Parathyroid adenoma (tissue), 2 donors: Measurements from ENCODE around the gene CDCP2.
"Not testable (repeated sequence)": the region's sequence is repeated elsewhere in the genome, so short reads cannot be mapped to it uniquely, and the experiment has no call there.

ENCODE experiments used
- H2AFZ ChIP-seq: fragments of 300-600 bp; sonication (generic); one replicate; pipeline ENCODE4 v1.7.0; 2017; ENCODE audit warnings: antibody characterized with exemption, mild to moderate bottlenecking
- H3K27ac ChIP-seq: fragments of 300-600 bp; sonication (generic); one replicate; pipeline ENCODE4 v1.7.0; 2017
- H3K27me3 ChIP-seq: fragments of 300-600 bp; sonication (generic); one replicate; pipeline ENCODE4 v1.7.0; 2017; ENCODE audit warnings: low read length; ENCODE audit not compliant: control insufficient read depth, insufficient read depth
- H3K36me3 ChIP-seq: fragments of 300-600 bp; sonication (generic); one replicate; pipeline ENCODE4 v1.7.0; 2017; ENCODE audit warnings: low read length; ENCODE audit not compliant: control insufficient read depth, insufficient read depth
- H3K4me1 ChIP-seq: fragments of 300-600 bp; sonication (generic); one replicate; pipeline ENCODE4 v1.7.0; 2017; ENCODE audit warnings: control low read depth
- H3K4me2 ChIP-seq: fragments of 300-600 bp; sonication (generic); one replicate; pipeline ENCODE4 v1.7.0; 2017; ENCODE audit warnings: low read length
- H3K4me3 ChIP-seq: fragments of 300-600 bp; sonication (generic); one replicate; pipeline ENCODE4 v1.7.0; 2017; ENCODE audit warnings: low read depth, low read length
- H3K79me2 ChIP-seq: fragments of 300-600 bp; sonication (generic); one replicate; pipeline ENCODE4 v1.7.0; 2017; ENCODE audit warnings: control low read depth
- H3K9ac ChIP-seq: fragments of 300-600 bp; sonication (generic); one replicate; pipeline ENCODE4 v1.7.0; 2017; ENCODE audit warnings: mild to moderate bottlenecking
- H3K9me3 ChIP-seq: fragments of 300-600 bp; sonication (generic); one replicate; pipeline ENCODE4 v1.7.0; 2017; ENCODE audit warnings: low read length; ENCODE audit not compliant: control insufficient read depth
- CTCF ChIP-seq: fragments of 300-600 bp; sonication (generic); IDR thresholded peaks from one replicate; pipeline ENCODE4 v1.7.0; 2017; ENCODE audit warnings: antibody characterized with exemption, mild to moderate bottlenecking
- donor health status: primary hyperparathyroidism.

CDCP2 gene

GRCh38 chr1:54169068-54169467 is 16.3 kb upstream of the CDCP2 start:
- Histone ChIP-seq H3K9ac (no peak overlapping the region), H3K79me2 (no peaks in the 10 kb centered on the region), H3K27ac (no peak overlapping the region), H3K9me3 (no peaks in the 10 kb centered on the region), H3K36me3 (no peaks in the 10 kb centered on the region), H3K4me1 (no peaks in the 10 kb centered on the region), H3K4me2 (no peak overlapping the region), H3K4me3 (no peak overlapping the region), H3K27me3 (no peaks in the 10 kb centered on the region), H2AFZ (no peak overlapping the region)
- TF ChIP-seq CTCF = no peak

GRCh38 chr1:54168206-54168965 is 15.6 kb upstream of the CDCP2 start:
- Histone ChIP-seq H2AFZ (no peak overlapping the region), H3K9me3 (no peaks in the 10 kb centered on the region), H3K27me3 (no peaks in the 10 kb centered on the region), H3K4me2 (no peak overlapping the region), H3K27ac (no peak overlapping the region), H3K36me3 (no peaks in the 10 kb centered on the region), H3K79me2 (no peaks in the 10 kb centered on the region), H3K9ac (no peak overlapping the region), H3K4me3 (no peak overlapping the region), H3K4me1 (no peaks in the 10 kb centered on the region)
- TF ChIP-seq CTCF = no peak

DNA sequence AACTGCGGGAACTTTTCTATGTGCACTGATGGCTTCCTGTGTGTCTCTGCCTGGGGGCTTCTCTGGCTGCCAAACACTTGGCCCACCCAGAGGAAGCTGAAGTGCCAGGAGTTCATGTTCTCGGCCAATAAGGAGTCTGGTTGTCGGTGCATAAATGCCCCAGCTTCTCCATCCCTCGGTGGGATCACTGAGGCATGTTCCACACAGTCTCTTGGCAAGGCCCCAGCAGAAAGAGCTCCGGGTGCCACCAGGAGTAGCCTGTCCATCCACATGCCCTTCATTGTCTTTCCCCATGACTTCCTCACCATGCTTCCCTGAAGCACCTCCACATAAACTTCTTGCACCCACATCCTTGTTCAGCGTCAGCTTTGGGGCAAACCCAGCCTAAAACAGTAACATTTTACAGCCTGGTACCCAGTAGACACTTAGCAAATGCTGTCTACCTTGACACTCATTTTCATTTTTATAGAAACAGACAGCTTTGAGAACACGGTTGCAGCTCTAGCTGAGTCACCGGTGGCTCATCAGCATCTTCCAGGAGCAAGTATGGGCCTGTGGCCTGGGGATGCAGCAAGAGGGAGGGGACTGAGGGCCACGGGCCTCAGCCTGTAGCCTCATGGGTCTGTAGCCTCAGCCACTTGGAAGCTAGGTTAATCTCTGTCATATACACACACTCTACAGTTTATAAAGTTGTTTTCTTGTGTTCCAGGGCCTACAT is 14.8 kb upstream of the CDCP2 start:
- Histone ChIP-seq H3K36me3 (no peaks in the 10 kb centered on the region), H3K4me2 (no peak overlapping the region), H3K4me3 (no peak overlapping the region), H3K4me1 (no peaks in the 10 kb centered on the region), H3K27me3 (no peaks in the 10 kb centered on the region), H3K9ac (no peak overlapping the region), H3K27ac (no peak overlapping the region), H3K9me3 (no peaks in the 10 kb centered on the region), H2AFZ (no peak overlapping the region), H3K79me2 (no peaks in the 10 kb centered on the region)
- TF ChIP-seq CTCF = no peak

GRCh38 chr1:54166357-54166756 is 13.6 kb upstream of the CDCP2 start:
- H3K27me3 ChIP-seq, H3K4me3 ChIP-seq: not testable (repeated sequence)

GRCh38 chr1:54165146-54165545 is 12.3 kb upstream of the CDCP2 start:
- Histone ChIP-seq H2AFZ (no peak overlapping the region), H3K27ac (no peak overlapping the region), H3K9me3 (no peaks in the 10 kb centered on the region), H3K4me3 (no peak overlapping the region), H3K79me2 (no peaks in the 10 kb centered on the region), H3K36me3 (no peaks in the 10 kb centered on the region), H3K27me3 (no peaks in the 10 kb centered on the region), H3K4me1 (no peaks in the 10 kb centered on the region), H3K4me2 (no peak overlapping the region), H3K9ac (no peak overlapping the region)
- no peak for TF ChIP-seq CTCF

More at GRCh38 chr1:54166357-54166756, 13.6 kb upstream of the CDCP2 start:
- not testable (repeated sequence) for H3K9ac ChIP-seq, H3K4me1 ChIP-seq, H3K27ac ChIP-seq, H3K9me3 ChIP-seq, H3K4me2 ChIP-seq, H3K36me3 ChIP-seq, H2AFZ ChIP-seq, H3K79me2 ChIP-seq
